H9 (cell line): Measurements from ENCODE around the gene VPS45. TPM values are rescaled to one million over a fixed set of nuclear protein-coding genes. Genes with fewer than 3 reads are reported as not detected.

Experiments used
- DNase-seq: peaks from one replicate; pipeline ENCODE4 v3.0.0-alpha.2; 2017
- H2AFZ ChIP-seq: one replicate; pipeline ENCODE4 v1.6.1; 2013; ENCODE audit warnings: mild to moderate bottlenecking, low read length, control low read depth, moderate library complexity
- H2AK5ac ChIP-seq: 2 replicates; pipeline ENCODE4 v1.6.1; 2013; ENCODE audit warnings: low read length, control low read depth, mixed read lengths; ENCODE audit not compliant: insufficient read length
- H2BK120ac ChIP-seq: one replicate; pipeline ENCODE4 v1.6.1; 2013; ENCODE audit warnings: low read depth, mild to moderate bottlenecking, low read length, control low read depth, inconsistent platforms; ENCODE audit not compliant: poor library complexity, severe bottlenecking
- H2BK12ac ChIP-seq: 2 replicates; pipeline ENCODE4 v1.6.1; 2013; ENCODE audit warnings: low read length, control low read depth, mixed read lengths, low read depth; ENCODE audit not compliant: insufficient read length
- H2BK15ac ChIP-seq: 2 replicates; pipeline ENCODE4 v1.6.1; 2013; ENCODE audit warnings: low read depth, low read length, control low read depth
- H2BK20ac ChIP-seq: one replicate; pipeline ENCODE4 v1.6.1; 2013; ENCODE audit warnings: low read depth, mild to moderate bottlenecking, low read length, control low read depth, inconsistent platforms; ENCODE audit not compliant: poor library complexity, severe bottlenecking
- H2BK5ac ChIP-seq: 2 replicates; pipeline ENCODE4 v1.6.1; 2013; ENCODE audit warnings: low read length, control low read depth, mixed read lengths; ENCODE audit not compliant: insufficient read length
- H3K14ac ChIP-seq: 2 replicates; pipeline ENCODE4 v1.6.1; 2013; ENCODE audit warnings: low read length, control low read depth; ENCODE audit not compliant: insufficient read depth
- H3K18ac ChIP-seq: 2 replicates; pipeline ENCODE4 v1.6.1; 2013; ENCODE audit warnings: low read depth, mild to moderate bottlenecking, mixed read lengths, low read length, control low read depth; ENCODE audit not compliant: insufficient read length
- H3K23ac ChIP-seq: 2 replicates; pipeline ENCODE4 v1.6.1; 2013; ENCODE audit warnings: low read length, control low read depth, mixed read lengths, low read depth; ENCODE audit not compliant: insufficient read length
- H3K23me2 ChIP-seq: 2 replicates; pipeline ENCODE4 v1.6.1; 2013; ENCODE audit warnings: low read depth, mild to moderate bottlenecking, mixed read lengths, low read length, control low read depth; ENCODE audit not compliant: insufficient read length, poor library complexity, severe bottlenecking
- H3K27ac ChIP-seq: 2 replicates; pipeline ENCODE4 v1.5.1; 2013; ENCODE audit warnings: low read length, control low read depth, mixed read lengths, low read depth; ENCODE audit not compliant: insufficient read length
- H3K27me3 ChIP-seq: 2 replicates; pipeline ENCODE4 v1.6.1; 2013; ENCODE audit warnings: low read length, control low read depth, inconsistent platforms; ENCODE audit not compliant: insufficient read depth
- H3K4ac ChIP-seq: 2 replicates; pipeline ENCODE4 v1.6.1; 2013; ENCODE audit warnings: low read depth, mild to moderate bottlenecking, control low read depth, inconsistent platforms, low read length, moderate library complexity
- H3K4me1 ChIP-seq: 2 replicates; pipeline ENCODE4 v1.6.1; 2013; ENCODE audit warnings: low read length, control low read depth, inconsistent platforms; ENCODE audit not compliant: insufficient read depth
- H3K4me2 ChIP-seq: 2 replicates; pipeline ENCODE4 v1.6.1; 2013; ENCODE audit warnings: low read length, control low read depth, mixed read lengths; ENCODE audit not compliant: insufficient read length, insufficient read depth
- H3K56ac ChIP-seq: 2 replicates; pipeline ENCODE4 v1.6.1; 2013; ENCODE audit warnings: low read depth, mild to moderate bottlenecking, mixed read lengths, low read length, control low read depth; ENCODE audit not compliant: insufficient read length
- H3K79me1 ChIP-seq: 2 replicates; pipeline ENCODE4 v1.6.1; 2013; ENCODE audit warnings: low read depth, mild to moderate bottlenecking, moderate library complexity, low read length, control low read depth, inconsistent platforms; ENCODE audit not compliant: insufficient read depth, poor library complexity, severe bottlenecking
- H3K79me2 ChIP-seq: 2 replicates; pipeline ENCODE4 v1.6.1; 2013; ENCODE audit warnings: low read length, control low read depth, inconsistent platforms; ENCODE audit not compliant: insufficient read depth
- H3K9ac ChIP-seq: 2 replicates; pipeline ENCODE4 v1.6.1; 2013; ENCODE audit warnings: low read length, control low read depth, mixed read lengths; ENCODE audit not compliant: insufficient read length; ENCODE audit errors: extremely low read depth
- H3K9me3 ChIP-seq: one replicate; pipeline ENCODE4 v1.6.1; 2013; ENCODE audit warnings: low read depth, low read length, inconsistent platforms; ENCODE audit not compliant: control insufficient read depth
- H3T11ph ChIP-seq: one replicate; pipeline ENCODE4 v1.6.1; 2013; ENCODE audit warnings: mild to moderate bottlenecking, low read length, control low read depth, inconsistent platforms
- H4K20me1 ChIP-seq: one replicate; pipeline ENCODE4 v1.6.1; 2013; ENCODE audit not compliant: control insufficient read depth, insufficient read length, insufficient read depth
- H4K5ac ChIP-seq: 2 replicates; pipeline ENCODE4 v1.6.1; 2013; ENCODE audit warnings: low read depth, mild to moderate bottlenecking, mixed read lengths, low read length, control low read depth; ENCODE audit not compliant: insufficient read length
- H4K8ac ChIP-seq: replicated peaks from 2 replicates; pipeline ENCODE4 v1.6.1; 2013; ENCODE audit warnings: low read length, control low read depth, mixed read lengths, low read depth; ENCODE audit not compliant: insufficient read length
- H4K91ac ChIP-seq: 2 replicates; pipeline ENCODE4 v1.6.1; 2013; ENCODE audit warnings: low read depth, mild to moderate bottlenecking, moderate library complexity, mixed read lengths, low read length, control low read depth; ENCODE audit not compliant: insufficient read length
- H3K27ac Mint-ChIP-seq, 3 experiments: 2 replicates in 2 of 3; 3 replicates in 1 of 3; pipeline ENCODE4 v1.8.0; 2020 to 2021; ENCODE audit warnings: mixed read lengths in 3 of 3, mild to moderate bottlenecking in 1 of 3, moderate library complexity in 1 of 3
- H3K27me3 Mint-ChIP-seq: 2 replicates; pipeline ENCODE4 v1.8.0; 2021; ENCODE audit warnings: low read depth, mild to moderate bottlenecking, moderate library complexity, mixed read lengths
- H3K36me3 Mint-ChIP-seq, 3 experiments: 2 replicates in 2 of 3; 3 replicates in 1 of 3; pipeline ENCODE4 v1.8.0; 2020 to 2021; ENCODE audit warnings: low read depth in 3 of 3, mixed read lengths in 3 of 3; ENCODE audit not compliant: insufficient read depth in 1 of 3
- H3K4me1 Mint-ChIP-seq, 2 experiments: 2 replicates each; pipeline ENCODE4 v1.8.0; 2020; ENCODE audit warnings: mixed read lengths in 2 of 2
- H3K4me3 Mint-ChIP-seq, 2 experiments: 2 replicates in 1 of 2; 3 replicates in 1 of 2; pipeline ENCODE4 v1.8.0; 2020 to 2021; ENCODE audit warnings: mild to moderate bottlenecking in 2 of 2, mixed read lengths in 2 of 2, moderate library complexity in 1 of 2
- H3K9me3 Mint-ChIP-seq, 2 experiments: 2 replicates in 1 of 2; 3 replicates in 1 of 2; pipeline ENCODE4 v1.8.0; 2020; ENCODE audit warnings: mild to moderate bottlenecking in 2 of 2, mixed read lengths in 2 of 2, moderate library complexity in 1 of 2
- WGBS: extraction: QIAGEN DNeasy Blood & Tissue Kit; methylation state at CpG from one replicate; pipeline ENCODE4 v1.1.7; 2013; ENCODE audit warnings: missing lambda C conversion rate, low lambda C conversion rate, mixed read lengths; ENCODE audit not compliant: insufficient read length; ENCODE audit errors: extremely low coverage; 5-methylcytosine and 5-hydroxymethylcytosine counted together
- total RNA-seq: library from RNA; stranded (reverse); gene quantifications from 2 replicates; pipeline ENCODE4 v1.2.1, GENCODE V29; 2021
- TF ChIP-seq, protein P1 (sequence below): fragments of 200-600 bp; sonication (generic); conservative IDR thresholded peaks from 3 replicates; pipeline ENCODE4 v1.8.0; 2021; ENCODE audit warnings: antibody characterized with exemption, mild to moderate bottlenecking

The VPS45 gene
- total RNA-seq, 1 experiment from 2014 or later, result 31.8 TPM

DNA sequence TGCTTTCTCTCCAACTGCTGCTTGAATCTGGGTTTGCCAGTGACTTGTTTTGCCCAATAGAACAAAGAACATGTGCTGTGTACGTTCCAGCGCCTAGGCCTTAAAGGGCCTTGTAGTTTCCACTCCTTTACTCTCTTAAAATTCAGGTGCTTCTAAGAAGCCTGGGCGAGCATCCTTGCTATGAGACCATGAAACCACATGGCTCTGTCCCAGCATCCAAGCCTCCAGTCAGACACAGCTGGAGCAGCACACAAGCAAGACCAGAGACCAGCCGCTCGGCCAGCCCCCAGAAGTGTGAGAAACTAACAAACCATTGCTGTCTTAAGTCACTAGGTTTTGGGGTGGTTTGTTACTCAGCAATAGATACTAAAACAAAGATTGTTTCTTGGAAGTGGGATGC, 97.2 kb downstream of the VPS45 start:
- H3K27ac ChIP-seq, result no peak overlapping the region
- DNase-seq, result no peak
- no peak overlapping the region for H4K91ac ChIP-seq
- H4K8ac ChIP-seq, result no peak overlapping the region
- H3K27me3 ChIP-seq, result no peaks in the 10 kb centered on the region
- H3K79me2 ChIP-seq, result no peaks in the 10 kb centered on the region
- H3K56ac ChIP-seq, result no peak overlapping the region
- H4K5ac ChIP-seq, result no peak overlapping the region
- Mint-ChIP-seq H3K36me3 (peaks cover 4 to 13% (median 5%) of the 10 kb centered on the region in 3 experiments; a peak in 6 of 7 replicates), H3K27me3 (no peaks in the 10 kb centered on the region; the same call in 1 of the 2 replicates), H3K4me1 (peaks cover 45 to 46% of the 10 kb centered on the region in 2 experiments), H3K9me3 (no peaks in the 10 kb centered on the region; a peak in 1 of 5 replicates), H3K4me3 (no peak overlapping the region), H3K27ac (peak overlapping the region in 1 of 3 experiments; percentile 76; a peak in 2 of 7 replicates)
- no peak overlapping the region for H3K23ac ChIP-seq
- H3K4me1 ChIP-seq, result peaks cover 16% of the 10 kb centered on the region
- no peak overlapping the region for H2BK120ac ChIP-seq
- no peak overlapping the region for H2AFZ ChIP-seq
- H2BK5ac ChIP-seq, result no peak overlapping the region
- H3K4ac ChIP-seq, result no peak overlapping the region
- no peak overlapping the region for H3K14ac ChIP-seq
- WGBS, result no CpG with 5 or more reads among the region's 5 CpGs
- no peak overlapping the region for H3T11ph ChIP-seq
- peaks cover 7% of the 10 kb centered on the region for H3K23me2 ChIP-seq
- H2BK20ac ChIP-seq, result no peak overlapping the region
- no peak overlapping the region for H3K9ac ChIP-seq
- no peak overlapping the region for H3K18ac ChIP-seq
- H3K9me3 ChIP-seq, result no peaks in the 10 kb centered on the region
- peak overlapping the region; percentile 11 for H2BK12ac ChIP-seq
- no peaks in the 10 kb centered on the region for H4K20me1 ChIP-seq
- H2AK5ac ChIP-seq, result no peak overlapping the region
- no peaks in the 10 kb centered on the region for H3K79me1 ChIP-seq
- H3K4me2 ChIP-seq, result no peak overlapping the region
- H2BK15ac ChIP-seq, result no peak overlapping the region
- TF ChIP-seq, protein P1, sequence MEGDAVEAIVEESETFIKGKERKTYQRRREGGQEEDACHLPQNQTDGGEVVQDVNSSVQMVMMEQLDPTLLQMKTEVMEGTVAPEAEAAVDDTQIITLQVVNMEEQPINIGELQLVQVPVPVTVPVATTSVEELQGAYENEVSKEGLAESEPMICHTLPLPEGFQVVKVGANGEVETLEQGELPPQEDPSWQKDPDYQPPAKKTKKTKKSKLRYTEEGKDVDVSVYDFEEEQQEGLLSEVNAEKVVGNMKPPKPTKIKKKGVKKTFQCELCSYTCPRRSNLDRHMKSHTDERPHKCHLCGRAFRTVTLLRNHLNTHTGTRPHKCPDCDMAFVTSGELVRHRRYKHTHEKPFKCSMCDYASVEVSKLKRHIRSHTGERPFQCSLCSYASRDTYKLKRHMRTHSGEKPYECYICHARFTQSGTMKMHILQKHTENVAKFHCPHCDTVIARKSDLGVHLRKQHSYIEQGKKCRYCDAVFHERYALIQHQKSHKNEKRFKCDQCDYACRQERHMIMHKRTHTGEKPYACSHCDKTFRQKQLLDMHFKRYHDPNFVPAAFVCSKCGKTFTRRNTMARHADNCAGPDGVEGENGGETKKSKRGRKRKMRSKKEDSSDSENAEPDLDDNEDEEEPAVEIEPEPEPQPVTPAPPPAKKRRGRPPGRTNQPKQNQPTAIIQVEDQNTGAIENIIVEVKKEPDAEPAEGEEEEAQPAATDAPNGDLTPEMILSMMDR, result no peak
